ENCODE data around the gene NOCT.

NOCT gene

DNA sequence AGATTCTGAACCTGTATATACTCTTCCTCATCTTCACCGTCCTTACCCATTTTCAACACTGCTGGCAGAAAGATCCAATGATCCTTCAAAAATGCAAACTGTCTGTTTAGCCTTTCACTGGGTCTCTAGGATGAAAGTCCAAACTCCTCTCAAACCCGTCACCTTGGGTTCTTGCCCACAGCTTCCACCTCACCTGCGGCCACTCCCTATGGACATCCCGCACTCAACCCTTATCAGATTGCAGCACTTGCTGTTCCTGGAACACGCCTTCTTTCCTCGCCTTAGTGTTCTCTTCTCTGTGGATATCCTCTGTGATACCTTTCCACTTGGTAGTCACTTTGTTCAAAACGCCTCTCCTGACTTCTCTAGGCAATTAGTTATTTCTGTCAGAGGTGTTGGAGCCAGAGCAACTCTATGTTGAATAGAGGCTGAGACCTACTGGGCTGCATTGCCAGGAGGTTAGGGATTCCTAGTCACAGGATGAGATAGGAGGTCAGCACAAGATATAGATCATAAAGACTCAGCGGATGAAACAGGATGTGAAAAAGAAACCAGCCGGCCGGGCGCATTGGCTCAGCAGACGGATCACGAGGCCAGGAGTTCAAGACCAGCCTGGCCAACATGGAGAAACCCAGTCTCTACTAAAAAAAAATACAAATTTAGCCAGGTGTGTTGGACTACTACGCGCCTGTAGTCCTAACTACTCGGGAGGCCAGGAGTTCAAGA, 4.2 kb upstream of the NOCT start:
- TF ChIP-seq, protein P1, sequence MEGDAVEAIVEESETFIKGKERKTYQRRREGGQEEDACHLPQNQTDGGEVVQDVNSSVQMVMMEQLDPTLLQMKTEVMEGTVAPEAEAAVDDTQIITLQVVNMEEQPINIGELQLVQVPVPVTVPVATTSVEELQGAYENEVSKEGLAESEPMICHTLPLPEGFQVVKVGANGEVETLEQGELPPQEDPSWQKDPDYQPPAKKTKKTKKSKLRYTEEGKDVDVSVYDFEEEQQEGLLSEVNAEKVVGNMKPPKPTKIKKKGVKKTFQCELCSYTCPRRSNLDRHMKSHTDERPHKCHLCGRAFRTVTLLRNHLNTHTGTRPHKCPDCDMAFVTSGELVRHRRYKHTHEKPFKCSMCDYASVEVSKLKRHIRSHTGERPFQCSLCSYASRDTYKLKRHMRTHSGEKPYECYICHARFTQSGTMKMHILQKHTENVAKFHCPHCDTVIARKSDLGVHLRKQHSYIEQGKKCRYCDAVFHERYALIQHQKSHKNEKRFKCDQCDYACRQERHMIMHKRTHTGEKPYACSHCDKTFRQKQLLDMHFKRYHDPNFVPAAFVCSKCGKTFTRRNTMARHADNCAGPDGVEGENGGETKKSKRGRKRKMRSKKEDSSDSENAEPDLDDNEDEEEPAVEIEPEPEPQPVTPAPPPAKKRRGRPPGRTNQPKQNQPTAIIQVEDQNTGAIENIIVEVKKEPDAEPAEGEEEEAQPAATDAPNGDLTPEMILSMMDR (IDR thresholded peaks at IDR 0.05; ENCODE audit: low read depth, low read length), result no peak
- no peak overlapping the region for H3K4me3 ChIP-seq (ENCODE audit: low read depth, low read length)

- peak overlapping the region; percentile 77 for H3K4me3 ChIP-seq (ENCODE audit: low read depth, low read length)
Observed at GRCh38 chr4:139014371-139015268, 961 bp upstream of the NOCT start.

DNA sequence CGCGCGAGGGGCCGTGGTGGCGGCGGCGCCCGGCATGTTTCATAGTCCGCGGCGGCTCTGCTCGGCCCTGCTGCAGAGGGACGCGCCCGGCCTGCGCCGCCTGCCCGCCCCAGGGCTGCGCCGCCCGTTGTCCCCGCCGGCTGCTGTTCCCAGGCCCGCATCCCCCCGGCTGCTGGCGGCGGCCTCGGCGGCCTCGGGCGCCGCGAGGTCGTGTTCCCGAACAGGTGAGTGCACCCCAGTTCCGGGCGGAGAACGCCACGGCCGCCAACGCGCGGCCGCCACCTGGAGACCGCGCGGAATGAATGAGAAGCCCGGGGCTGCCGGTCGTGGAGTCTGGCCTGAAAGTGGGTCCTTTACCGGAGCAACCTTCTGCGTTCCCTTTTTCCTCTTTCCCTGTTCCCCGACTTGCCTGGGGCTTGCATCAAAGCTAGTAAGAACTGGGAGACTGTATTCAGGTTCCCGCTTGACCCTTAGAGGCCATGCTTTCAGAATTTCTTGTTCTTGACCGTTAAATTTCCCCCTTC, 429 bp downstream of the NOCT start:
- TF ChIP-seq, protein P1 (IDR thresholded peaks at IDR 0.05; ENCODE audit: low read depth, low read length), result no peak
- peak overlapping the region; percentile 77 for H3K4me3 ChIP-seq (ENCODE audit: low read depth, low read length)

More at GRCh38 chr4:139014371-139015268, 961 bp upstream of the NOCT start:
- TF ChIP-seq, protein P1 (IDR thresholded peaks at IDR 0.05; ENCODE audit: low read depth, low read length), result no peak

GRCh38 chr4:139017861-139018260, 2.3 kb downstream of the NOCT start:
- peak overlapping the region; percentile 29 for H3K4me3 ChIP-seq (ENCODE audit: low read depth, low read length)

DNA sequence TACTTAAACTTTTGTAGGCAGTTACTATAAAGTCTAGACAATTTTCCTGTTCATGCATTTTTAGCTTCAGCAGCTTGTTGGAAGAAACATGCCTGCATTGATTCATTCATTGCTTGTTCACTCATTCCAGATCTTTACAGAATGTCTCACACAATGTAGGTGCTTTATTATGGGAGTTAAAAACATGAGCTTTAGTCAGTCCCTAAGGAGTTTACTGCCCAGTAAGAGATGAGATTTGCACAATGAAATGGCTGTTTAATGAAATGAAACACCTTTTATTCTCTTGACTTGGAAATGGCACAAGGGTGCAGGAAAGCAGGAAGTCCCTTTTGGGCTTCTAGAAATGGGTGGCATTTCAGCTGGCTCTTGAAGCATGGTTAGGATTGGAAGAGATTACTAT, 2.9 kb downstream of the NOCT start:
- peak overlapping the region; percentile 29 for H3K4me3 ChIP-seq (ENCODE audit: low read depth, low read length)
- TF ChIP-seq, protein P1 (IDR thresholded peaks at IDR 0.05; ENCODE audit: low read depth, low read length), result no peak

More at GRCh38 chr4:139017861-139018260, 2.3 kb downstream of the NOCT start:
- TF ChIP-seq, protein P1 (IDR thresholded peaks at IDR 0.05; ENCODE audit: low read depth, low read length), result no peak

DNA sequence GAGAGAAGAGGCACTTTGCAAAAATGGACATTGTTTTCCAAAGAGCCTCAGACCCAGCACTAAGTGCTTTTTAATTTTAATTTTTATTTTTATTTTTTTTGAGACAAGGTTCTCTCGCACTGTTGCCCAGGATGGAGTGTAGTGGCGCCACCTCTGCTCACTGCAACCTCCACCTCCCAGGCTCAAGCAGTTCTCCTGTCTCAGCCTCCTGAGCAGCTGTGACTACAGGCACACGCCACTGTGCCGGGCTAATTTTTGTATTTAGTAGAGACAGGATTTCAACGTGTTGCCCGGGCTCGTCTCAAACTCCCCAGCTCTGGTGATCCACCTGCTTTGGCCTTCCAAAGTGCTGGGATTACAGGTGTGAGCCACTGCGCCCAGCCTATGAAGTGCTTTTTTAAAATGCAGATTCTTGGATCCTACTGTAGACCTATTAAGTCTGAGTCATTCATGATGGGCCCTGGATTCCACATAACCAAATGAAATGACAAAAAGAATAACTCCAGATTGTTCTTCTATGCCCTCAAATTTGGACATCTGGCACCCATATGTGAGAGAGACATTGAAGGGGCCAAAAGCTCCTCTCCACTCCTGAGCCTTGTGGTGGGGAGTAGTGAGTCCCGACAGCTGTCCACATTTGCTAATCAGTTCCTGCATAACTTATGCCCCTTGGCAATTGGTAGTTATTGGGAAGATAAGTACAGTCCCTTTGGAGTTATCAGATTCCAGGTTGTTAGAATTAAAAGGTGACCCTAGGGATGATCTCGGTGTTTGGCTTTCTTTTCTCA, 3.6 kb downstream of the NOCT start:
- H3K4me3 ChIP-seq (ENCODE audit: low read depth, low read length), result no peak overlapping the region
- TF ChIP-seq, protein P1 (IDR thresholded peaks at IDR 0.05; ENCODE audit: low read depth, low read length), result no peak

Measured in WI38 (cell line).